Naive B cell (primary cell): ENCODE measurements around the gene OTUD6A. TPM values are rescaled to one million over a fixed set of nuclear protein-coding genes. Genes with fewer than 3 reads are reported as not detected.

Experiments
- ATAC-seq, 2 donors: fragments of 150-1000 bp; cut with Tn5 transposase; 2 replicates each; pipeline ENCODE4 v1.10.0; 2021; ENCODE audit warnings: low read depth in 2 of 2, mild to moderate bottlenecking in 2 of 2, moderate library complexity in 2 of 2
- DNase-seq: peaks from one replicate; pipeline ENCODE4 v3.0.0; 2022
- H3K27ac Mint-ChIP-seq, 6 donors: one replicate each; pipeline ENCODE4 v1.8.0; 2020 to 2022; ENCODE audit warnings: mild to moderate bottlenecking in 6 of 6, mixed read lengths in 6 of 6, moderate library complexity in 5 of 6, inconsistent platforms in 2 of 6
- H3K27me3 Mint-ChIP-seq, 3 donors: one replicate each; pipeline ENCODE4 v1.8.0; 2021 to 2022; ENCODE audit warnings: mixed read lengths in 3 of 3, mild to moderate bottlenecking in 1 of 3
- H3K36me3 Mint-ChIP-seq, 2 donors: one replicate each; pipeline ENCODE4 v1.8.0; 2020 to 2022; ENCODE audit warnings: mixed read lengths in 2 of 2, inconsistent platforms in 1 of 2, mild to moderate bottlenecking in 1 of 2
- H3K4me1 Mint-ChIP-seq, 3 donors: one replicate each; pipeline ENCODE4 v1.8.0; 2020 to 2022; ENCODE audit warnings: mixed read lengths in 3 of 3, inconsistent platforms in 1 of 3, mild to moderate bottlenecking in 1 of 3, moderate library complexity in 1 of 3
- H3K4me3 Mint-ChIP-seq, 8 donors: one replicate each; pipeline ENCODE4 v1.8.0; 2020 to 2022; ENCODE audit warnings: mild to moderate bottlenecking in 8 of 8, mixed read lengths in 8 of 8, moderate library complexity in 8 of 8, inconsistent platforms in 2 of 8
- H3K9me3 Mint-ChIP-seq, 7 donors: one replicate each; pipeline ENCODE4 v1.8.0; 2020 to 2022; ENCODE audit warnings: mixed read lengths in 7 of 7, mild to moderate bottlenecking in 5 of 7, inconsistent platforms in 2 of 7, moderate library complexity in 1 of 7
- polyA plus RNA-seq, 6 donors: library from polyadenylated mRNA; unstranded; fragments of 300-500 nt; fragmentation: Illumina TruSeq; gene quantifications; one replicate each; pipeline ENCODE4 v1.2.3, GENCODE V29; 2021; ENCODE audit warnings: low read depth in 6 of 6

OTUD6A gene
- not detected for polyA plus RNA-seq

DNA sequence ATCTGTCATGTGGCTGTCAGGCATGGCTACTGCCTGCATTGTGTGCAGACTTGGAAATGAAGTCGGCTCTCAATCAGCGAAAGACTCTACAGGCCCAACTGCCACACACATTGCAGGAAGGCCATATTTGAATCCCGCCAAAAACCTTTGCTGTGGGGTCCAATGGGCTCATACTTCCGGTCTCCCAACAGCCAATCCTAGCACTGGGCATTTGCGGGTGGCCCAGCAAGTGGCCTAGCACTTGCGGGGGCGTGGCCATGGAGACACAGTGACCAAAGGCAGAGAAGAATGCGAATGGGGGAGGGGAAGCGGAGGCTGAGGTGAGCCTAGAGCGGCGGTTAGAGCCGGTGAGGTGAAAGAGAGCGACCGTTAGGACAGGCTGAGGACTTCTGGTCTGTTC, at the start of gene OTUD6A:
Gene OTUD6A, plus strand, starts transcription at position 382 of the 400 bp plus-strand sequence. CDS start 68 bp downstream, outside the sequence.
- Mint-ChIP-seq H3K36me3 (no peaks in the 10 kb centered on the region), H3K4me3 (no peak within 1 kb of the TSS), H3K4me1 (no peaks in the 10 kb centered on the region), H3K9me3 (peaks cover 0 to 7% (median 2%) of the 10 kb centered on the region in 7 donors), H3K27ac (no peak within 1 kb of the TSS), H3K27me3 (peaks cover 0 to 21% (median 11%) of the 10 kb centered on the region in 3 donors)
- ATAC-seq = no peak
- DNase-seq = no peak

DNA sequence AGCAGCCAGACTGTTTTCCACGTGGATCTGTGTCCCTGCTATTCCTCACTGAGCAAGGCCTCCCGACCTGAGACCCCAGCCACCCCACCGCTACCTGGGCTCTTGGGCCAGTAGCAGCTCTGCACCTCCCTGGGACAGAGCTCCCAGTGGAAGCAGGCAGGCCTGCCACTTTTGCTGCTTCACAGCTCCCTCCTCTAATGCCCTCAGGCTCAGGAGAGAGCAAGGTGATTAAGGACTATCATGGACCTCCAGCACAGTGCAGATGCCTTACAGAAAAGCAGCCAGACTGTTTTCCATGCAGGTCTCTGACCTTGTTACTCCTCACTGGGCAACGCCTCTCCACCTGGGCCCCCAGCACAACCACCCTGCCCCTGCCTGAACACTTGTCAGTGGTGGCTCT, 49.5 kb upstream of the OTUD6A start:
- no peaks in the 10 kb centered on the region for H3K36me3 Mint-ChIP-seq
- H3K9me3 Mint-ChIP-seq = peaks cover 0 to 3% (median 2%) of the 10 kb centered on the region in 7 donors
- ATAC-seq (no peak), DNase-seq (no peak)
- H3K27ac Mint-ChIP-seq = no peak overlapping the region
- peaks cover 0 to 12% (median 8%) of the 10 kb centered on the region in 3 donors for H3K27me3 Mint-ChIP-seq
- no peak overlapping the region for H3K4me3 Mint-ChIP-seq
- no peaks in the 10 kb centered on the region for H3K4me1 Mint-ChIP-seq

DNA sequence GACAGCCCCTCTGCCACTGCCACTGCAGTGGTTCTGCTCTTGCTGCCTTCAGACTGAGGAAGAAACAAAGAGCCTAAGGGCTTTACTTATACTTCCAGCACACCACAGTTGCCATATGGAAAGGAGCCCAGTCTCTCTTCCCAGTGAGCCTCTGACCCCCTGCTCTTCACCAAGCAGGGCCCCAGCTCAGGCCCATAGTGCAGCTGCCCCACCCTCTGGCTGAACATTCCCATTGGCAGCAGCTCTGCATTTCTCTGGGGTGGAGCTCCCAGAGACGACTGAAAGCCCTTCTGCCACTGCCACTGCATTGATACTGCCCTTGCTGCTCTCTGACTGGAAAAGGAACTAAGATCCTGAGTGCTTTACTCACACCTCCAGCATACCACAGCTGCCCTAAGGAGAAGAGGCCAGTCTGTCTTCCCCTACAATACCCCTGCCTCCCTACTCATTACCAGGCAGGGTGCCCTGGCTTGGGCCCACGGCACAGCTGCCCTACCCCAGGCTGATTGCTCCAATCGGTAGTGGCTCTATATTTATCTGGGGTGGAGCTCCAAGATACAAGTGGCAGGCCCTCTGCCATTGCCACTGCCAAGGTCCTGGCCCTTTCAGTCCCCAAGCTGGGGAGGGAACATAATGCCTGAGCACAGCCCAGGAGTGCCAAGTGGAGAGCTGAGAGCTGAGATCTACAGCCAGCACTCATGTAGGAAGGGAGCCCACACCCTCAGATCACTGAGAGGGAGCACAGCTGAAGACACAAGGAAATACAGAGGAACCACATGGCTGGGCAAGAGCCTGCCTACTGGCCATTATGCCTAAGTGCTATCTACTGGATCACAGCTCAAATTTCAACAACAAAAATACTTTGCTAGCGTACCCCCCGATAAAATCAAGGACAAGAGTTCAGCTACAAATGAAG, 48.5 kb upstream of the OTUD6A start:
- Mint-ChIP-seq H3K36me3 (no peaks in the 10 kb centered on the region), H3K4me1 (no peaks in the 10 kb centered on the region), H3K4me3 (no peak overlapping the region), H3K9me3 (peaks cover 0 to 4% (median 2%) of the 10 kb centered on the region in 7 donors), H3K27me3 (peaks cover 0 to 12% (median 8%) of the 10 kb centered on the region in 3 donors), H3K27ac (no peak overlapping the region)
- ATAC-seq (no peak), DNase-seq (no peak)

DNA sequence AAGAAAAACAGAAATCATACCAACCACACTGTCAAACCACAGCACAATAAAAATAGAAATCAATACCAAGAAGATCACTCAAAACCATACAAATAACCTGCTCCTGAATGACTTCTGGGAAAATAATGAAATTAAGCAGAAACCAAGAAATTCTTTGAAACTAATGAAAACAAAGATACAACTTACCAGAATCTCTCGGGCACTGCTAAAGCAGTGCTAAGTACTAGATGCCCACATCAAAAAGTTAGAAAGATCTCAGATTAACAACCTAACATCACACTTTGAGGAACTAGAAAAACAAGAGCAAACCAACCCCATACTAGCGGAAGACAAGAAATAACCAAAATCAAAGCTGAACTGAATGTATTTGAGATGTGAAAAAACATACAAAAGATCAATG, 45.7 kb upstream of the OTUD6A start:
- H3K27ac Mint-ChIP-seq = peak overlapping the region in 1 of 6 donors; percentile 71
- ATAC-seq (no peak), DNase-seq (no peak)
- peaks cover 0 to 4% (median 2%) of the 10 kb centered on the region in 7 donors for H3K9me3 Mint-ChIP-seq
- H3K4me1 Mint-ChIP-seq = no peaks in the 10 kb centered on the region
- no peaks in the 10 kb centered on the region for H3K36me3 Mint-ChIP-seq
- H3K27me3 Mint-ChIP-seq = peaks cover 0 to 8% (median 8%) of the 10 kb centered on the region in 3 donors
- no peak overlapping the region for H3K4me3 Mint-ChIP-seq

DNA sequence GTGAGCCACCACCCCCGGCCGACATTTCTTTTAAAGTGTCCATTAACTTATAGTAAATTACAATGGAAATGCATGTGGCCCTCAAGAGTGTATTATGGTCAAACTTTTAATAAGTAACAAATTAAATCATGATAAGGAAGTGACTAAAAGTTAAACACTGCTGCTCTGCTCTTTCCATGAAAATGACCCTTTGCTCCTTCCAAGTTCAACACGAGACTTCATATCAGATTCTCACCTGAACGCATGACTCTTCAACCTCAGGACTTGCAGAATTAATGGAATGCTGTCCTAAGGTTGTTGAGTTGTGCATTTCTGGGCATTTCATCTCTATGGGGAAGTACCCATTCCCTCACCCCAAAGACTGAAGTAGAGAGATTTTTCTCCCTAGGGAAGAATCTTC, 39.6 kb upstream of the OTUD6A start:
- Mint-ChIP-seq H3K27ac (no peak overlapping the region), H3K36me3 (no peaks in the 10 kb centered on the region), H3K4me1 (no peaks in the 10 kb centered on the region), H3K27me3 (peaks cover 0 to 20% (median 6%) of the 10 kb centered on the region in 3 donors), H3K9me3 (peaks cover 0 to 3% (median 0%) of the 10 kb centered on the region in 7 donors), H3K4me3 (no peak overlapping the region)
- no peak for ATAC-seq
- no peak for DNase-seq

DNA sequence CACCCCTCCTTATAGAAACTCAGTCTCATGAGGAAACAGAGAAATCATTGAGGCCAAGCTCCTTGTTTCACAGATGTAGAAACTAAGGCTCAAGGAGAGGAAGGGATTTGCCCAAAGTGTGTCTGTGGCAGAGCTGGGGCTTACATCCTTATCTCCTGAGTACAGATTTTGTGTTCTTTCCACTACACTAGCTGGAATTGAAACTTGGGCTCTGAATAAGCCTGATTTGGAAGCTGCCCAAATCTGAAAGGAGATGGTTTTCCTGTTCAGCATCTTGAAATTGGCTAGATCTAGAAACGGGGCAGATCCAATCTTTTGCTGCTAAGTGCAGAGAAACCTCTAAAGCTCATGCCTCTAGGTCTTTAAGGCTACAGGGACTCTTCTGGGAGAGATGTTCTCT, 36.8 kb upstream of the OTUD6A start:
- Mint-ChIP-seq H3K9me3 (no peaks in the 10 kb centered on the region), H3K36me3 (no peaks in the 10 kb centered on the region), H3K27ac (no peak overlapping the region), H3K4me3 (no peak overlapping the region), H3K4me1 (no peaks in the 10 kb centered on the region), H3K27me3 (peaks cover 0 to 29% (median 6%) of the 10 kb centered on the region in 3 donors)
- DNase-seq (no peak), ATAC-seq (no peak)

DNA sequence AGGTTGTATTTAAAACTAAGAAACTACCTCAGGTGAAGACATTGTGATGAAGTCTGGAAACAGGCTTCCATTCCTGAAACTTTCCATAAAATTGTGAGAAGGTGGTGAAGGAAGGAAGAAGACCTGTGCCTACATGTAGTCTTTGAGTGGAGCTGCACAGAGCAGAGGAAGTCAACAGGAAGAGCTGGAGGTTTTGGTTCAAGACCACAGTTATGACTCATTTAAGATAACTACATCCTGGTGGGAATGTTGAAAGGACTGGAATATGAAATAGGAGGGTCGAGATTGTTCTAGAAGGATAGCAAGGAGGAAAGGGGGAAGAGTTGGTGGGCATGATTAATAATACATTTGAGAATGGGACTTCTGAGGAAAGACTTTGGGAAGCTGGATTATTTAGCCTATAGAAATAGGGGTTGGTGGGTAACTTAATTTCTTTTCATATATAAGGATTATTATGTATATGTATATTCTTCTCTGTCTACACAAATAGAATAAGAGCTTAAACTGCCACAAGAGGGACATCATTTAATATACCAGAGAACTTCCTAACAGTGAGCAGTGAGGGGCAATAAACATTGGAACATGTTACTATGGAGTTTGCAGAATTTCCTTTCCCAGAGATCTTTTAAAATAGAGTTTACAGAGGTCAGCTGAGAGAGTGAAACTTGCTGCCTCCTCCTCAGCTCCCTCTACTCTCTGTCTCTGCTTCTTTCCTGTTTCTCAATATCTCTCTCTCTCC, 36.0 kb upstream of the OTUD6A start:
- Mint-ChIP-seq H3K36me3 (no peaks in the 10 kb centered on the region), H3K4me1 (no peaks in the 10 kb centered on the region), H3K9me3 (no peaks in the 10 kb centered on the region), H3K4me3 (no peak overlapping the region), H3K27me3 (peaks cover 0 to 36% (median 6%) of the 10 kb centered on the region in 3 donors), H3K27ac (no peak overlapping the region)
- DNase-seq = no peak
- no peak for ATAC-seq

DNA sequence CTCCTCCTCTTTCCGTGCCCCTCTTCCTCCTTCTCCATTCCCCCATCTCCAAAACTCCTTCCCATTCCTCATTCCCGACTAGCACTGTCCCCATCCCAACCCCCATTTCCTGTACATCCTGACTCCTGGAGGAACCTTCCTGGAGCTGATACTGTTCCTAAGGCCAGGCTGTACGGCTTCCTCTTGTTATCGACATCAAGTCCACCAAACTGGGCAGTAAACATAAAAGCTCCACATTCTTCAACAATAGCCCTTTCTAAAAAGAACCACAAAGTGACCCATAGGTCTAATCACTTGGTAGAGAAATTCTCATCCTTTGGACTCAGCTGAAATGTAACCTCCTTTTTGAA, 35.4 kb upstream of the OTUD6A start:
- ATAC-seq (no peak), DNase-seq (no peak)
- Mint-ChIP-seq H3K9me3 (no peaks in the 10 kb centered on the region), H3K27ac (no peak overlapping the region), H3K4me1 (no peaks in the 10 kb centered on the region), H3K4me3 (no peak overlapping the region), H3K36me3 (no peaks in the 10 kb centered on the region), H3K27me3 (peaks cover 0 to 36% (median 6%) of the 10 kb centered on the region in 3 donors)

GRCh38 chrX:70029863-70030262, 32.4 kb upstream of the OTUD6A start:
- DNase-seq (no peak), ATAC-seq (no peak)
- peaks cover 0 to 1% (median 0%) of the 10 kb centered on the region in 7 donors for H3K9me3 Mint-ChIP-seq
- peaks cover 0 to 36% (median 6%) of the 10 kb centered on the region in 3 donors for H3K27me3 Mint-ChIP-seq
- H3K36me3 Mint-ChIP-seq = no peaks in the 10 kb centered on the region
- H3K27ac Mint-ChIP-seq = no peak overlapping the region
- H3K4me3 Mint-ChIP-seq = no peak overlapping the region
- H3K4me1 Mint-ChIP-seq = peaks cover 0 to 3% (median 0%) of the 10 kb centered on the region in 3 donors

DNA sequence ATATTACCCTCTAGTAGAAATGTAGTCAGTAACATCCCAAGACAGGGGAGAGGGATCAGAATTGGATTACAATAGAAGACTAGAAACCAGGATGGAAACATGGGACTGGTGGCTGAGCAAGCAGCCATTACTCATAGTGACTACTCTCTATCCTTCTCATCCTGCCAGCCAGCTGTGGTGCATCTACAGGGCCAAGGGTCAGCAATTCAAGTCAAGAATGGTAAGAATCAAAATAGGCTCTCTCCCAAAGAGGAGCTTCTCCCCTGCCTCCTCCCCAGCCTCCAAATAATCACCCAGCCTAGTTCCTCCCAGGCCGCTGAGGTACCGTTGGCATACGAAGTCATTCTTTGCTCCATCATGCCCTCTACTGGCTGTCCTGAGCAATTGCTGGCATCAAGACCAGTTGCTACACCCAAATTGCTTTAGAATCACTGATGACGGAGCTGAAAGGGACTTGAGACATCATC, 31.9 kb upstream of the OTUD6A start:
- Mint-ChIP-seq H3K27ac (no peak overlapping the region), H3K36me3 (no peaks in the 10 kb centered on the region), H3K4me1 (peaks cover 0 to 3% (median 0%) of the 10 kb centered on the region in 3 donors), H3K4me3 (no peak overlapping the region), H3K27me3 (peaks cover 0 to 35% (median 6%) of the 10 kb centered on the region in 3 donors), H3K9me3 (peaks cover 0 to 1% (median 0%) of the 10 kb centered on the region in 7 donors)
- ATAC-seq = no peak
- peak; percentile 1 for DNase-seq

- no peak overlapping the region for H3K27ac Mint-ChIP-seq
- H3K36me3 Mint-ChIP-seq = no peaks in the 10 kb centered on the region
- no peak for ATAC-seq
- peaks cover 0 to 3% (median 0%) of the 10 kb centered on the region in 3 donors for H3K4me1 Mint-ChIP-seq
- no peak for DNase-seq
- no peak overlapping the region for H3K4me3 Mint-ChIP-seq
- H3K9me3 Mint-ChIP-seq = peaks cover 0 to 1% (median 0%) of the 10 kb centered on the region in 7 donors
- H3K27me3 Mint-ChIP-seq = peaks cover 0 to 15% (median 0%) of the 10 kb centered on the region in 3 donors
Observed at GRCh38 chrX:70032792-70033191, 29.5 kb upstream of the OTUD6A start.

DNA sequence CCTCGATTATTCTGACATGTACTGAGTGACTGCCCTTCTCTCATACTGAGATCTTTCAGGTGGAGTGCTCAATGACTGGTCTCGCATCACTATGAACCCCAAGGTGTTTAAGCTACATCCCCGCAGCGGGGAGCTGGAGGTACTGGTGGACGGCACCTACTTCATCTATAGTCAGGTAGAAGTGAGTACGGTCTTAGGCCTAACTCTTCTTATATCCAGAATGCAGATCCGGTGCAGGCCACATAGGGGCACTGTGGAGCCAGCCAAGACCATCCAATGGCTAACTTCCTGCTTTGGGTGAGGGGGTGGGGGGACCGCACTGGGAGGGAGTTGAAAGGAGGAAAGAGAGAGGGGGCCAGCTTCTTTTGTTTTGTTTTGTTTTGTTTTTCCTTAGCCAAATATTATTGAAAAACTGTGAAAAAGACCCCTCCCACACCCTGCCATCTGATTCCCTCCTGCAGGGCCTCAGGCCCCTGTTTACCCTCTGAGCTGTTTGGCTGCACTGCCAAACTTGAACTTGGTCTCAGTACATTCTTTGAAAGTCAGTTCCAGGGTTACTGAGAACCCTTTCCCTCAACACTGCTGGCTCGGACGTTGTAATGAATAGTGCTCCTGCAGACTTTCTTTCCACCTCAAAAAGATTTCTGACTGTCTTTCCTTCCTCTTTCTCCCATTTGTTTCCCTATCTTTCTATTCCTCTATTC, 28.8 kb upstream of the OTUD6A start:
- Mint-ChIP-seq H3K4me1 (peaks cover 0 to 3% (median 0%) of the 10 kb centered on the region in 3 donors), H3K4me3 (no peak overlapping the region), H3K27me3 (peaks cover 0 to 15% (median 0%) of the 10 kb centered on the region in 3 donors), H3K9me3 (peaks cover 0 to 1% (median 0%) of the 10 kb centered on the region in 7 donors), H3K36me3 (no peaks in the 10 kb centered on the region), H3K27ac (no peak overlapping the region)
- no peak for DNase-seq
- no peak for ATAC-seq

DNA sequence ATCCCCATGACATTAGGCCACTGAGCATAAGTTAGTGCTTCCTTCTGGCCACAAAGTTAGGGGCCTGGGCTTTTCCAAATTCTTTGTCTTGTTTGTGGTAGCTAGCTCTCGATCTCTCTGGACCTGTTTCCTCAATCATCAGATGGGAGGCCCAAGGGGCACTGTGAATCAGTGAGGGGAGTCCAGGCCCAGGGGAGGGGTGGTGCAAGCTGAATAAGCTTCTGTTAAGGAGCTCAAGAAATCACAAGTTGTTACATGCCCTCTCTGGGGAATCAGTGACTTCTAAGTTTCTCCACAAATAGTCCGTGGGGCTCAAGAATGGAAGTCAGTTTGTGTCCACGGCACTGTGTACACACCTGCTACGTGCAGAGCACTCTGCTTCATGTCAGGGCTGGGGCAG, 27.6 kb upstream of the OTUD6A start:
- Mint-ChIP-seq H3K4me3 (no peak overlapping the region), H3K4me1 (peaks cover 0 to 3% (median 0%) of the 10 kb centered on the region in 3 donors), H3K27me3 (peaks cover 0 to 15% (median 0%) of the 10 kb centered on the region in 3 donors), H3K36me3 (no peaks in the 10 kb centered on the region), H3K27ac (no peak overlapping the region), H3K9me3 (peaks cover 0 to 1% (median 0%) of the 10 kb centered on the region in 7 donors)
- DNase-seq (no peak), ATAC-seq (no peak)
